Keratinocyte (primary cell): ENCODE measurements around the gene WDFY1.

Experiments used
- CTCF ChIP-seq, 3 experiments: IDR thresholded peaks in 1 of 3; conservative IDR thresholded peaks in 1 of 3; optimal IDR thresholded peaks in 1 of 3; 2 replicates in 2 of 3; 3 replicates in 1 of 3; pipeline versions ENCODE3 to v1.5.1; 2011; ENCODE audit warnings: low read length in 3 of 3, mild to moderate bottlenecking in 3 of 3, moderate library complexity in 2 of 3, control low read depth in 1 of 3, inconsistent platforms in 1 of 3; ENCODE audit not compliant: insufficient read depth in 2 of 3; ENCODE audit errors: extremely low read depth in 1 of 3
- EZH2 ChIP-seq: IDR thresholded peaks from one replicate; pipeline ENCODE4 v1.6.1; 2012; ENCODE audit warnings: inconsistent platforms, mild to moderate bottlenecking, low read length, moderate library complexity

GRCh38 chr2:223954401-223954800, 9.3 kb upstream of the WDFY1 start:
- no peak for TF ChIP-seq CTCF (optimal IDR thresholded peaks at IDR 0.05 in 1 of 3, IDR thresholded peaks at IDR 0.05 in 1 of 3, conservative IDR thresholded peaks at IDR 0.05 in 1 of 3; ENCODE audit: extremely low read depth in 1 of 3, insufficient read depth in 2 of 3, low read length in 3 of 3)
- TF ChIP-seq EZH2: no peak
